ENCODE results near the gene INO80E.

The INO80E gene

DNA sequence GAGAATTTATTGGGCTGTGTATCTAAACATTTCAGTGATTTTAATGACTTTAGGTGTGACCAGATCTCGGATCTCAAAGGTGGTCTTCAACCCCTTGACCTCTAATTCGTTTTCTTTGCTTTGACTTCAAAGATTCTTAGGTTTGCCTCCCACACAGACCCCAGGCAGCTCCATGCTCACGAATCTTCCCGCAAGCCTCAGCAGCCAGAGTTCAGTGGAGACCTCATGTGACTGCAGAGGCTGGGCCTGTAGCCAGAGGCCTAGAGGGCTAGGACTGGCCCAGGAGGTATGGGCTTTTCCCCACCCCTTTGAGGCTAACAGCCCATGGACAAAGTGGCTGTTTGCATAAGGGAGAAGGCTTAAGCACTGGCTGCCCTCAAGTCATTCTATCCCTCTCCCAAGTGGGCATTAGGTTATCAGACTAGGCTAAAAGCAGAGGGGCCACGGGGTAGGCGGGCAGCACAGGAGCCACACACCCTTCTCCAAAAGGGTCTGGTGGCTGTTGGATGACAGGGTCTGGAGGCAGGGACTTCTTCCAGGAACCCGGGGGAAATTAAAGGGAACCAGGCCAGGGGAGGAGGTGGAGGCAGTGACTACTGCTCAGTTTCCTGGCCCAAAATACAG lies 3.6 kb upstream of the INO80E start:
- no peak overlapping the region for H3K4me3 ChIP-seq (ENCODE audit: low read depth in 1 of 5, low read length in 5 of 5)
- no peaks in the 10 kb centered on the region for H3K27me3 ChIP-seq (ENCODE audit: control insufficient read depth in 5 of 5, insufficient read depth in 4 of 5, low read length in 5 of 5)
- peaks cover 0 to 64% (median 62%) of the 10 kb centered on the region in 5 donors for H3K36me3 ChIP-seq (ENCODE audit: control insufficient read depth in 5 of 5, insufficient read depth in 5 of 5, low read length in 5 of 5)
- H3K27ac ChIP-seq (ENCODE audit: low read depth, low read length), result peak overlapping the region; percentile 24
- peak overlapping the region in 2 of 5 donors; percentile 4 to 63 for H3K9ac ChIP-seq (ENCODE audit: low read length in 5 of 5)
- H3K9me3 ChIP-seq (ENCODE audit: control insufficient read depth in 5 of 5, low read length in 5 of 5), result no peaks in the 10 kb centered on the region
- H3K4me1 ChIP-seq (ENCODE audit: control insufficient read depth in 5 of 5, insufficient read depth in 5 of 5, low read length in 5 of 5), result peaks cover 6 to 47% (median 39%) of the 10 kb centered on the region in 5 donors

DNA sequence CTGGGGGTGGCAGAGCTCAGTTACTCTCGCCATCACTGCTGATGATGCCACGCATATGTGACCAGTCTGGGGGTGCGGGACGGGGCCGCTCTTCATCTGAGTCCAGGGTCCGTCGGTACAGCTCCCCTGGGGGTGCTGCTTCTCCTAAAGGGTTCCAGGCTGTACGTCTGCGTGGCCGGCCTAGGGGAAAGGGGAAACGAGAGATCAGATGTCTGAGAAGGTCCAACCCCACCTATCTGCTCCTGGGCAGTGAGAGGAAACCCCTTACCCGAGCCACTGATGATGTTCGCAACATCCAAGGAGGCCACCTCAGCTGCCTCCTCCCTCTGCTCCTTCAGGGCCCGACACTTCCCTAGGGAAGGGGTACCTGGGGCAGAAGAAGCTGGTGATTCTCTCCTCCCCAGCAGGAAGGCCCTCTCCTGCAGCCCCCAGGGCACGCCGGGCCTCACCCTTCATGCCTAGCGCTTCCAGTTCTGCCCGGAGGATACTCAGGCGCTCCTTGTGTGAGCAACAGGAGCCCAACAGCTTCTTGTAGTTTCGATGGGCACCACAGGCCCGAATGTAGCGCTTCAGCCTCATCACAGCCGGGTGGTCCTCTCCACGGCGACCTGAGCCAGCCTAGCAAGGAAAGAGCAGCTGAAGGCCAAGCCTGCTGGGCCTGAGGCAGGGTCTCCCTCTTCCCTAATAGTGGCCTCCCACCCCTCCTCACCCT lies 2.7 kb upstream of the INO80E start:
- Histone ChIP-seq H3K27me3 (ENCODE audit: control insufficient read depth in 5 of 5, insufficient read depth in 4 of 5, low read length in 5 of 5) (no peaks in the 10 kb centered on the region), H3K4me1 (ENCODE audit: control insufficient read depth in 5 of 5, insufficient read depth in 5 of 5, low read length in 5 of 5) (peaks cover 6 to 47% (median 39%) of the 10 kb centered on the region in 5 donors), H3K4me3 (ENCODE audit: low read depth in 1 of 5, low read length in 5 of 5) (no peak overlapping the region), H3K9me3 (ENCODE audit: control insufficient read depth in 5 of 5, low read length in 5 of 5) (no peaks in the 10 kb centered on the region), H3K27ac (ENCODE audit: low read depth, low read length) (no peak overlapping the region), H3K36me3 (ENCODE audit: control insufficient read depth in 5 of 5, insufficient read depth in 5 of 5, low read length in 5 of 5) (peaks cover 0 to 60% (median 55%) of the 10 kb centered on the region in 5 donors), H3K9ac (ENCODE audit: low read length in 5 of 5) (peak overlapping the region in 1 of 5 donors; percentile 48)

DNA sequence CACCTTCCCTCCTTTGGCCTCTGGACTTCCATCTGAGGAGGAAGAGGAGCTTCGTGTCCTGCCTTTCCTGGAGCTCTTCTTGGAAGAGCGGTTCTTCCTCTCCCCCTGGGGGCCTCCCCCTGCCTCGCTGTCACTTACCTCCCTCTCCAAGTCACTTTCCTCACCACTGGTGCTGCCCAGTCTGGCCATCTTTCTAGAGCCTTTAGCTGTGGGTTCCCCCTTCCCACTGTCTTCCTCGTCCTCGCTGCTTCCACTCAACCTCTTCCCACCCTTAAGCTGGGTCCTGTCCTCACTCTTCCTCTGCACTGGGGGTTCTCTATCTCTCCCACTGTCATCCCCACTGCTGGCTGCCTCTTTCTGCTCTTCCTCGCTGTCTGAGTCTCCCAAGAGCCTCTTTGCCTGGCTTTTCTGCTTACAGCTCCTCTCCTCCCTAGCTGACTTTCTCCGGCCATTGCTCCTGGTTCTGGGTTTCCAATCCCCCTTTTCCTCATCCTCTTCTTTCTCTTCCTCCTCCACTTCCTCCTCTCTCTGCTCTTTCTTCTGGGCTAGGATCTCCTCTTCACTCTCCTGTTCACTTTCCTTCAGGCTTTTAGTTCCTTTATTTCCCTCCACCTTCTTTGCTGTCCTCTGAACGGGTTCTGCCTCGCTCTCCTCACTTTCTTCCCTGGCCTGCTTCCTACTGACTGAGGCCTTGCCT lies 2.0 kb upstream of the INO80E start:
- Histone ChIP-seq H3K27me3 (ENCODE audit: control insufficient read depth in 5 of 5, insufficient read depth in 4 of 5, low read length in 5 of 5) (no peaks in the 10 kb centered on the region), H3K4me3 (ENCODE audit: low read depth in 1 of 5, low read length in 5 of 5) (peak overlapping the region in 3 of 5 donors; percentile 75 to 94 (median 93)), H3K27ac (ENCODE audit: low read depth, low read length) (peak overlapping the region; percentile 98), H3K9me3 (ENCODE audit: control insufficient read depth in 5 of 5, low read length in 5 of 5) (no peaks in the 10 kb centered on the region), H3K36me3 (ENCODE audit: control insufficient read depth in 5 of 5, insufficient read depth in 5 of 5, low read length in 5 of 5) (peaks cover 0 to 54% (median 48%) of the 10 kb centered on the region in 5 donors), H3K9ac (ENCODE audit: low read length in 5 of 5) (peak overlapping the region in 2 of 5 donors; percentile 29 to 48), H3K4me1 (ENCODE audit: control insufficient read depth in 5 of 5, insufficient read depth in 5 of 5, low read length in 5 of 5) (peaks cover 6 to 47% (median 39%) of the 10 kb centered on the region in 5 donors)

DNA sequence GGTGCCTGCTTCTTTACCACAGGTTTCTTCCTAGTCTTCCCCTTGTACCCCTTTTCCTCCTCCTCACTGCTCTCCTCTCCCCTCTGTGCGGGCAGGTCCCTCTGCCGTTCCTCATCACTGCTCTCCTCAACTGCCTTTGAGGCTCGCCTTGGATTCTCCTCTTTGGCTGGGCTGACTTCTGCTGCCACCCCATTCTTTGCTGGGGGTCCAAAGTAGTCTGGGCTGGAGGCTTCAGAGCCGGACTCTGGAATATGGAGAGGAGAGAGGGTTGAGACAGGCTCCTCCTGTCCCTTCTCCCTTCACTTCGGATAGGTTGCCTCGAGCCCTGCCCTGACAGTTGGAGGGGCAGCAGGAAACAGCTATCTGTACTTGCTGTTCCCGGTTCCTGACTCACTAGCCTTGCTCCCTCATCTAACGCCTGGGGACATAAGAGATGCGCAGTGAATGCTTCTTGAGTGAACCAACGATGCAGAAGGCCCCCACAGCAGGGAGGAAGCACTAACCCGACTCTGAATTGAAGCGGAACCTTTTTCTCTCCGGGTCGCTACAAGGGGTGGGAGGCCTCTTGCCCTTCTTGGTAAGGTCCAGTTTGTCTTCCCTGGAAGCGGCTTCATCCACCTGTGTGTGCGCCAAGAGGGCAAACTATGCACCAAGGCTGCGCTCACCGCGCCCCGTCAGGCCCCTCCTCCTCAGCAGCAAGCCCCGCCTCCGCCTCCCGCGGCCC lies 1.3 kb upstream of the INO80E start:
- H3K27ac ChIP-seq (ENCODE audit: low read depth, low read length), result peak overlapping the region; percentile 98
- peak overlapping the region in 4 of 5 donors; percentile 91 to 98 (median 94) for H3K9ac ChIP-seq (ENCODE audit: low read length in 5 of 5)
- H3K36me3 ChIP-seq (ENCODE audit: control insufficient read depth in 5 of 5, insufficient read depth in 5 of 5, low read length in 5 of 5), result peaks cover 0 to 54% (median 47%) of the 10 kb centered on the region in 5 donors
- H3K27me3 ChIP-seq (ENCODE audit: control insufficient read depth in 5 of 5, insufficient read depth in 4 of 5, low read length in 5 of 5), result no peaks in the 10 kb centered on the region
- H3K4me3 ChIP-seq (ENCODE audit: low read depth in 1 of 5, low read length in 5 of 5), result peak overlapping the region; percentile 75 to 94 (median 93)
- no peaks in the 10 kb centered on the region for H3K9me3 ChIP-seq (ENCODE audit: control insufficient read depth in 5 of 5, low read length in 5 of 5)
- H3K4me1 ChIP-seq (ENCODE audit: control insufficient read depth in 5 of 5, insufficient read depth in 5 of 5, low read length in 5 of 5), result peaks cover 6 to 47% (median 39%) of the 10 kb centered on the region in 5 donors

DNA sequence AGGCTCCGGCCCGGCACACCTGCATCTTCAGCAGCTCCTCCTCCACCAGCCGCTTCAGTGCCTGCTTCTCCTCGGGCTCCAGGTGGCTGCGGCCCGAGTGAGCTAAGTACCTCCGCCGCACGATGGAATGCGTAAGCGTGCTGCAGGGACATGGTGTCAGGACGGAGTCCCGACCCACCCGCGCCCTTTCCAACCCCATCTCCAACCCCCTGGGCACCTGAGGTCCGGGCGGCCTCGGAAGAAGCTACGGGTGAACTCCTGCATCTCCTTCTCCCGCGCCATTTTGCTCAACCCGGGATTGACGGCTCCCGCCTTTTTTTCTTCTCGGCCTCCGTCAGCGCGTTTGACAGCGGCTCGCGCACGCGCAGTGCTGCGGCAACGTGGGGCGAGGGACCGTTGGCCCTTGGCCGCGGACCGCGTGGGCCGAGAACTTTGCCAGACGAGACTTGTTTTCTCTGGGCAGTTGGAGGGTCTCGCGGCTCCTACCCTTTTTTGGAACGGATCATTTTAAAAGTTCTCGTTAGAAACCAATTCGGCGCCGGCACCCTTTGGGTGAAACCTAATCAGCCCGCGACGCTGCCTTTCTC lies 624 bp upstream of the INO80E start, which contains the start of gene HIRIP3:
TSS of gene HIRIP3 (minus strand) at position 294 of the 587 bp plus-strand sequence. CDS start at position 282, 12 bp downstream.
- peaks cover 6 to 47% (median 39%) of the 10 kb centered on the region in 5 donors for H3K4me1 ChIP-seq (ENCODE audit: control insufficient read depth in 5 of 5, insufficient read depth in 5 of 5, low read length in 5 of 5)
- no peaks in the 10 kb centered on the region for H3K9me3 ChIP-seq (ENCODE audit: control insufficient read depth in 5 of 5, low read length in 5 of 5)
- H3K4me3 ChIP-seq (ENCODE audit: low read depth in 1 of 5, low read length in 5 of 5), result peak within 1 kb of the TSS; percentile 75 to 96 (median 93)
- peak within 1 kb of the TSS; percentile 87 to 98 (median 93) for H3K9ac ChIP-seq (ENCODE audit: low read length in 5 of 5)
- peaks cover 0 to 54% (median 45%) of the 10 kb centered on the region in 5 donors for H3K36me3 ChIP-seq (ENCODE audit: control insufficient read depth in 5 of 5, insufficient read depth in 5 of 5, low read length in 5 of 5)
- peak within 1 kb of the TSS; percentile 98 for H3K27ac ChIP-seq (ENCODE audit: low read depth, low read length)
- no peaks in the 10 kb centered on the region for H3K27me3 ChIP-seq (ENCODE audit: control insufficient read depth in 5 of 5, insufficient read depth in 4 of 5, low read length in 5 of 5)

DNA sequence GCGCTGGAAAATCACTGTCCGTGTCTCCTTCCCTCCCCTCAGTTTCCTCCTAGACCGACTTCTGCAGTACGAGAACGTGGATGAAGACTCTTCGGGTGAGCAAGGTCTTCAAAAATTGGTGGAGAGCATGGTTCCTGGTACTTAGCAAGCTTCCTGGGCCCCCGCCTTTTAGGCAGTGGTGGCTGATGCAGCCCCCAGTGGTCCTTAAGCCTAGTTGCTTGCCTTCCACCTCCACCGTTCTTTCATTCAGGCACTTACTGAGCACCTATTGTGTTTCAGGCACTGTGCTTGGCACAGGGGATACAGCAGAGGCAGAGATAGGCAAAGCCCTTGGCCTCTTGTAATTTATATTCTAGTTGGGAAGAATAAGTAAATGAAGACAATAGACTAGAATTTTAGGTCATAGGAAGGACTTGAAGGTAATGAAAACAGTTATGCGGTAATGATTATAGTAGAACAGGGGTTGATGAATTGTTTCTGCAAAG lies 767 bp downstream of the INO80E start:
- Histone ChIP-seq H3K36me3 (ENCODE audit: control insufficient read depth in 5 of 5, insufficient read depth in 5 of 5, low read length in 5 of 5) (peaks cover 0 to 52% (median 34%) of the 10 kb centered on the region in 5 donors), H3K9me3 (ENCODE audit: control insufficient read depth in 5 of 5, low read length in 5 of 5) (no peaks in the 10 kb centered on the region), H3K4me3 (ENCODE audit: low read depth in 1 of 5, low read length in 5 of 5) (peak overlapping the region; percentile 75 to 96 (median 93)), H3K4me1 (ENCODE audit: control insufficient read depth in 5 of 5, insufficient read depth in 5 of 5, low read length in 5 of 5) (peaks cover 6 to 42% (median 38%) of the 10 kb centered on the region in 5 donors), H3K27me3 (ENCODE audit: control insufficient read depth in 5 of 5, insufficient read depth in 4 of 5, low read length in 5 of 5) (no peaks in the 10 kb centered on the region), H3K27ac (ENCODE audit: low read depth, low read length) (peak overlapping the region; percentile 98), H3K9ac (ENCODE audit: low read length in 5 of 5) (peak overlapping the region; percentile 73 to 98 (median 93))

DNA sequence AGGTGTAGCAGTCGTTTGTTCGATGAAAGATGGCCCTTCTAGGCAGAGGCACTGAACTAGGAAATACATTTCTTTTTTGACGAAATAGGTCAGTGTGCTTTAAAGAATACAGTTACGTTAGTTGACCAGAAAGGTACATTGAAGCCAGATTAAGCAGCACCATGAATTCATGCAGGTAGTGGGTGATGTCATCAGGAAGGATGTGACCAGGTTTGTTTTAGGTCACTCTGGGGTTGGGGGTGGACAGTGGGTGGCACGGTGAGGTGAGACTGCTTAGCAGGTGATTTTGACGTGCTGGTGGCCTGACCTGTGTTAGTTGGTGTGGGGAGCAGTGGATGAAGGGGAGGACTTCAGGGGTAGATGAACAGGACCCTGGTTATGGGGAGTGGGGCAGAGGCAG lies 3.6 kb downstream of the INO80E start:
- Histone ChIP-seq H3K4me3 (ENCODE audit: low read depth in 1 of 5, low read length in 5 of 5) (no peak overlapping the region), H3K27me3 (ENCODE audit: control insufficient read depth in 5 of 5, insufficient read depth in 4 of 5, low read length in 5 of 5) (no peaks in the 10 kb centered on the region), H3K27ac (ENCODE audit: low read depth, low read length) (no peak overlapping the region), H3K4me1 (ENCODE audit: control insufficient read depth in 5 of 5, insufficient read depth in 5 of 5, low read length in 5 of 5) (peaks cover 5 to 26% (median 19%) of the 10 kb centered on the region in 5 donors), H3K9ac (ENCODE audit: low read length in 5 of 5) (no peak overlapping the region), H3K36me3 (ENCODE audit: control insufficient read depth in 5 of 5, insufficient read depth in 5 of 5, low read length in 5 of 5) (peaks cover 0 to 55% (median 33%) of the 10 kb centered on the region in 5 donors), H3K9me3 (ENCODE audit: control insufficient read depth in 5 of 5, low read length in 5 of 5) (no peaks in the 10 kb centered on the region)

DNA sequence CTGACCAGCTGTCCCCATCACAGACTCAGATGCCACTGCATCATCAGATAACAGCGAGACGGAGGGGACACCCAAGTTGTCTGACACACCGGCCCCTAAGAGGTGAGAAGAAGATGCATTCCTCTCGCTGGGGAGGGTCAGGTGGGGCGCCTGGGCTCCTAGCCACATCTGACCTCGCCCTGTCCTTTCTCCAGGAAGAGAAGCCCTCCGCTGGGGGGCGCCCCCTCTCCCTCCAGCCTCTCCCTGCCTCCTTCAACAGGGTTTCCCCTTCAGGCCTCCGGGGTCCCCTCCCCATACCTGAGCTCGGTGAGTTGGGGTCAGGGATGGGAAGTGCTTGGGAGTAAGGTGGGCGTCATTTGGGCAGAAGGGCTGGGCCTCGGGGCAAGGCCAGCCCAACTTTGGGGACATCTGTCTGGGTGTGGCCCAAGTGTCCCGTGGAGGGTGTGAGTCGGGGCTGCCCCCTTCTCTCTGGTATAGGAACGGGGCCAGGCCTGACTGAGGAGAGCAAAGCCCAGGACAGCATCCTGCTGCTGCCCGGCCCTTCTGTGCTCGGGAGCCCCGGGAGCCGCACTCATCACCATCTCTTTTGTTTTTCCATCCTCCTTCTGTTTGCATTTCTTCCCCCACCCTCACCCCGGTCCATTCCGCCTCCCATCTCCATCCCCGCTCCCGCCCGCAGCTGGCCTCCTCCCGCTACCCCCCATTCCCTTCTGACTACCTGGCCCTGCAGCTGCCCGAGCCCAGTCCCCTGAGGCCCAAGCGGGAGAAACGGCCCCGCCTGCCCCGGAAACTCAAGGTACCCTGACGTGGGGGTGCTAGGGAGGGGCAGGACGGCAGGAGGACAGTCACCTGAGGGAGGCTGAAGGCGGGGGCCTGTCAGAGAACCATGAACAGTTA lies 4.9 kb downstream of the INO80E start:
- H3K4me1 ChIP-seq (ENCODE audit: control insufficient read depth in 5 of 5, insufficient read depth in 5 of 5, low read length in 5 of 5), result peaks cover 5 to 25% (median 14%) of the 10 kb centered on the region in 5 donors
- no peak overlapping the region for H3K9ac ChIP-seq (ENCODE audit: low read length in 5 of 5)
- H3K27ac ChIP-seq (ENCODE audit: low read depth, low read length), result no peak overlapping the region
- H3K27me3 ChIP-seq (ENCODE audit: control insufficient read depth in 5 of 5, insufficient read depth in 4 of 5, low read length in 5 of 5), result no peaks in the 10 kb centered on the region
- no peak overlapping the region for H3K4me3 ChIP-seq (ENCODE audit: low read depth in 1 of 5, low read length in 5 of 5)
- no peaks in the 10 kb centered on the region for H3K9me3 ChIP-seq (ENCODE audit: control insufficient read depth in 5 of 5, low read length in 5 of 5)
- H3K36me3 ChIP-seq (ENCODE audit: control insufficient read depth in 5 of 5, insufficient read depth in 5 of 5, low read length in 5 of 5), result peaks cover 0 to 55% (median 33%) of the 10 kb centered on the region in 5 donors
